CD14-positive monocyte (primary cell): ENCODE results near the gene BAG3. TPM values are rescaled to one million over a fixed set of nuclear protein-coding genes. Genes with fewer than 3 reads are reported as not detected.

Experiments
- DNase-seq, 3 donors: peaks; one replicate each; pipeline ENCODE4 v3.0.0-alpha.2; 2011 to 2022
- H2AFZ ChIP-seq: 2 replicates; pipeline ENCODE4 v1.6.0; 2012; ENCODE audit warnings: mild to moderate bottlenecking, low read depth, low read length, inconsistent platforms; ENCODE audit not compliant: insufficient read depth, poor library complexity, severe bottlenecking
- H3K27ac ChIP-seq, 2 donors: 1 replicate in 1 of 2; 2 replicates in 1 of 2; pipeline ENCODE4 v1.5.1; 2012 to 2013; ENCODE audit warnings: low read length in 2 of 2, control low read depth in 1 of 2, inconsistent platforms in 1 of 2, low read depth in 1 of 2, mild to moderate bottlenecking in 1 of 2
- H3K27me3 ChIP-seq, 2 donors: one replicate each; pipeline versions ENCODE4 v1.6.0 to v1.6.1; 2011 to 2013; ENCODE audit warnings: low read length in 2 of 2; ENCODE audit not compliant: control insufficient read depth in 2 of 2, insufficient read depth in 2 of 2
- H3K36me3 ChIP-seq, 2 donors: replicated peaks in 1 of 2; 1 replicate in 1 of 2; 2 replicates in 1 of 2; pipeline versions ENCODE4 v1.5.1 to v1.6.1; 2012 to 2013; ENCODE audit warnings: low read length in 2 of 2, control low read depth in 1 of 2, inconsistent platforms in 1 of 2, mild to moderate bottlenecking in 1 of 2; ENCODE audit not compliant: insufficient read depth in 2 of 2, control insufficient read depth in 1 of 2
- H3K4me1 ChIP-seq, 2 donors: 1 replicate in 1 of 2; 2 replicates in 1 of 2; pipeline versions ENCODE4 v1.5.1 to v1.6.1; 2012 to 2013; ENCODE audit warnings: low read length in 2 of 2, control low read depth in 1 of 2, inconsistent platforms in 1 of 2, mild to moderate bottlenecking in 1 of 2, moderate library complexity in 1 of 2; ENCODE audit not compliant: insufficient read depth in 2 of 2, control insufficient read depth in 1 of 2
- H3K4me2 ChIP-seq: replicated peaks from 2 replicates; pipeline ENCODE3; 2012; ENCODE audit warnings: low read length, moderate library complexity, mild to moderate bottlenecking; ENCODE audit not compliant: poor library complexity, severe bottlenecking; ENCODE audit errors: extremely low read depth
- H3K4me3 ChIP-seq, 3 experiments: fragments of 200-600 bp in 1 of 3; sonication (generic) in 1 of 3; replicated peaks in 1 of 3; 1 replicate in 2 of 3; 2 replicates in 1 of 3; pipeline ENCODE4 v1.5.1; 2011 to 2013; ENCODE audit warnings: low read length in 3 of 3, mild to moderate bottlenecking in 3 of 3, control low read depth in 2 of 3, low read depth in 2 of 3, inconsistent platforms in 1 of 3, moderate library complexity in 1 of 3
- H3K79me2 ChIP-seq: 2 replicates; pipeline ENCODE4 v1.6.0; 2012; ENCODE audit warnings: mild to moderate bottlenecking, control low read depth, inconsistent platforms, low read length, moderate library complexity; ENCODE audit not compliant: insufficient read depth
- H3K9ac ChIP-seq: 2 replicates; pipeline ENCODE4 v1.6.0; 2017; ENCODE audit warnings: low read length, mild to moderate bottlenecking; ENCODE audit not compliant: insufficient read depth, poor library complexity, severe bottlenecking
- H3K9me3 ChIP-seq, 2 donors: replicated peaks in 1 of 2; 1 replicate in 1 of 2; 2 replicates in 1 of 2; pipeline versions ENCODE4 v1.5.1 to v1.6.1; 2012 to 2013; ENCODE audit warnings: low read length in 2 of 2, control low read depth in 1 of 2; ENCODE audit not compliant: control insufficient read depth in 1 of 2, insufficient read depth in 1 of 2
- H4K20me1 ChIP-seq: 2 replicates; pipeline ENCODE4 v1.6.0; 2012; ENCODE audit warnings: mild to moderate bottlenecking, low read length, control low read depth, moderate library complexity; ENCODE audit not compliant: insufficient read depth
- H3K27ac Mint-ChIP-seq, 7 donors: one replicate each; pipeline ENCODE4 v1.8.0; 2020; ENCODE audit warnings: mild to moderate bottlenecking in 7 of 7, mixed read lengths in 7 of 7, moderate library complexity in 6 of 7, inconsistent platforms in 2 of 7
- H3K27me3 Mint-ChIP-seq, 3 donors: one replicate each; pipeline ENCODE4 v1.8.0; 2021 to 2022; ENCODE audit warnings: low read depth in 3 of 3, mild to moderate bottlenecking in 3 of 3, mixed read lengths in 3 of 3, moderate library complexity in 3 of 3, inconsistent platforms in 1 of 3
- H3K36me3 Mint-ChIP-seq, 2 donors: one replicate each; pipeline ENCODE4 v1.8.0; 2020; ENCODE audit warnings: mixed read lengths in 2 of 2, inconsistent platforms in 1 of 2, mild to moderate bottlenecking in 1 of 2
- H3K4me1 Mint-ChIP-seq: one replicate; pipeline ENCODE4 v1.8.0; 2020; ENCODE audit warnings: mild to moderate bottlenecking, mixed read lengths
- H3K4me3 Mint-ChIP-seq, 2 donors: one replicate each; pipeline ENCODE4 v1.8.0; 2020; ENCODE audit warnings: mild to moderate bottlenecking in 2 of 2, mixed read lengths in 2 of 2, moderate library complexity in 1 of 2
- H3K9me3 Mint-ChIP-seq, 7 donors: one replicate each; pipeline ENCODE4 v1.8.0; 2020 to 2022; ENCODE audit warnings: mixed read lengths in 7 of 7, mild to moderate bottlenecking in 6 of 7, moderate library complexity in 6 of 7, inconsistent platforms in 2 of 7
- WGBS: methylation state at CpG from one replicate; pipeline ENCODE4 v1.1.5; 2013; ENCODE audit warnings: missing lambda C conversion rate; ENCODE audit not compliant: insufficient coverage; 5-methylcytosine and 5-hydroxymethylcytosine counted together
- intact Hi-C, 2 donors: fragments of 100-400 bp; cut with micrococcal nuclease; formaldehyde crosslinking; loops; one replicate each; pipeline versions ENCODE4 v1.15.0 to v1.15.1; 2023
- polyA plus RNA-seq, 3 donors: library from polyadenylated mRNA; depleted of rRNA in 1 of 3; unstranded in 2 of 3; stranded (reverse) in 1 of 3; fragments of 300-500 nt in 2 of 3; fragments of >200 nt in 1 of 3; fragmentation: Illumina TruSeq in 2 of 3; gene quantifications; 1 replicate in 2 of 3; 2 replicates in 1 of 3; pipeline ENCODE4 v1.2.3, GENCODE V29; 2012 to 2021
- TF ChIP-seq, protein P1 (sequence below): fragments of 200-600 bp; IDR thresholded peaks from one replicate; pipeline ENCODE4 v1.8.0; 2022; ENCODE audit warnings: antibody characterized with exemption, mild to moderate bottlenecking

The BAG3 gene
- polyA plus RNA-seq, 3 donors = 1.0 to 10.2 (median 2.8) TPM

DNA sequence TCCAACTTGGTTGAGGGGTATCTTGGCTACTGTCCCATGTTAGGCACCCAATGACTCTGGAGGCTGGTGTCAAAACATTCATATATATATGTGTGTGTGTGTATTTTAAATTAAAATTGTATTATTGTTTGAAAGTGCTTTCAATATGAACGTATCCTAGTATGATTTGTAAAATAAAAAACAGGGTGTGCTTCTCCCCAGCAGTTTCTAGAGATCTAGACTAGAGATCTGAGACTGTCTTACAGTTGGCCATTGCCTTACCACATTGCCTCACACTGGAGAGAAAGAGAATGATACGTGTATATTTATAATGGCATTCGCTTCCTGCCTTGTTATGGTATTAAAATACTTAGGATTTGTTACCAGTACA, 1.2 kb downstream of the BAG3 start:
- peak overlapping the region; percentile 85 for H3K4me2 ChIP-seq
- peaks cover 18% of the 10 kb centered on the region in 2 donors for H3K36me3 Mint-ChIP-seq
- TF ChIP-seq, protein P1, sequence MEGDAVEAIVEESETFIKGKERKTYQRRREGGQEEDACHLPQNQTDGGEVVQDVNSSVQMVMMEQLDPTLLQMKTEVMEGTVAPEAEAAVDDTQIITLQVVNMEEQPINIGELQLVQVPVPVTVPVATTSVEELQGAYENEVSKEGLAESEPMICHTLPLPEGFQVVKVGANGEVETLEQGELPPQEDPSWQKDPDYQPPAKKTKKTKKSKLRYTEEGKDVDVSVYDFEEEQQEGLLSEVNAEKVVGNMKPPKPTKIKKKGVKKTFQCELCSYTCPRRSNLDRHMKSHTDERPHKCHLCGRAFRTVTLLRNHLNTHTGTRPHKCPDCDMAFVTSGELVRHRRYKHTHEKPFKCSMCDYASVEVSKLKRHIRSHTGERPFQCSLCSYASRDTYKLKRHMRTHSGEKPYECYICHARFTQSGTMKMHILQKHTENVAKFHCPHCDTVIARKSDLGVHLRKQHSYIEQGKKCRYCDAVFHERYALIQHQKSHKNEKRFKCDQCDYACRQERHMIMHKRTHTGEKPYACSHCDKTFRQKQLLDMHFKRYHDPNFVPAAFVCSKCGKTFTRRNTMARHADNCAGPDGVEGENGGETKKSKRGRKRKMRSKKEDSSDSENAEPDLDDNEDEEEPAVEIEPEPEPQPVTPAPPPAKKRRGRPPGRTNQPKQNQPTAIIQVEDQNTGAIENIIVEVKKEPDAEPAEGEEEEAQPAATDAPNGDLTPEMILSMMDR = no peak
- H3K79me2 ChIP-seq = peaks cover 3% of the 10 kb centered on the region
- no CpG with 5 or more reads among the region's 3 CpGs for WGBS
- no peaks in the 10 kb centered on the region for H3K36me3 ChIP-seq
- intact Hi-C loops = loop anchor here in 1 of 2 donors (5.0 kb wide), 2 partner anchors 35 to 55 kb away; partner anchors contain the start of gene TIAL1
- no peak overlapping the region for H3K27ac ChIP-seq
- peaks cover 8 to 30% of the 10 kb centered on the region in 2 donors for H3K4me1 ChIP-seq
- no peaks in the 10 kb centered on the region for H3K9me3 ChIP-seq
- H3K27me3 ChIP-seq = peaks cover 5 to 19% of the 10 kb centered on the region in 2 donors
- peak overlapping the region; percentile 75 to 92 (median 80) for H3K4me3 ChIP-seq
- peaks cover 32% of the 10 kb centered on the region for H3K4me1 Mint-ChIP-seq
- DNase-seq = peak in 1 of 3 donors; percentile 16
- H3K9ac ChIP-seq = peak overlapping the region; percentile 84
- H4K20me1 ChIP-seq = peaks cover 37% of the 10 kb centered on the region
- H2AFZ ChIP-seq = peak overlapping the region; percentile 95
- peak overlapping the region; percentile 84 to 86 for H3K4me3 Mint-ChIP-seq
- peaks cover 0 to 3% (median 0%) of the 10 kb centered on the region in 7 donors for H3K9me3 Mint-ChIP-seq
- peaks cover 27 to 39% (median 37%) of the 10 kb centered on the region in 3 donors for H3K27me3 Mint-ChIP-seq
- peak overlapping the region in 3 of 7 donors; percentile 20 to 74 (median 55) for H3K27ac Mint-ChIP-seq

DNA sequence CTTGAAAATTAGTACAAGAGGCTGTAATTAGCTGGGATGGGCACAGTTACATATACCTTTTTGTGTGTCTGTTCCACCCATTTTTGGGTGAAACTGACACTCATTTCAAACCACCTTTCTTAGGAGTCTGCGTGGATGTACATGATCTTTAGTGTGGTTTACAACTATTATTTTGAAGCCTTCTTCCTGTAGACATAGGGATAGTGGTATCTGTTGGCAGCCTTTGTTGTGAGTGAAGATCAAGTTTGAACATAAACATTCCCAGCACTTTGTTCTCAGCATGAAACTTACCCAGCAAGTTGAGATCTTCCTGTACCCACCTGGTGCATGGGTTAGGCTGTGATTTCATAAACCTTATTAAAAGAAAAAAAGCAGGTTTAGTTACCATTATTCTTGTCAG, 2.0 kb downstream of the BAG3 start:
- Histone ChIP-seq H3K79me2 (peaks cover 3% of the 10 kb centered on the region), H2AFZ (no peak overlapping the region), H3K9me3 (no peaks in the 10 kb centered on the region), H3K9ac (no peak overlapping the region), H3K4me3 (no peak overlapping the region), H3K27ac (no peak overlapping the region), H3K4me2 (no peak overlapping the region), H3K4me1 (peaks cover 8 to 30% of the 10 kb centered on the region in 2 donors), H3K36me3 (no peaks in the 10 kb centered on the region), H4K20me1 (peaks cover 45% of the 10 kb centered on the region), H3K27me3 (peaks cover 5 to 19% of the 10 kb centered on the region in 2 donors)
- intact Hi-C loops = loop anchor here in 1 of 2 donors (5.0 kb wide), 2 partner anchors 34 to 56 kb away; partner anchors contain the start of gene TIAL1
- Mint-ChIP-seq H3K27ac (no peak overlapping the region), H3K4me3 (peak overlapping the region in 1 of 2 donors; percentile 67), H3K4me1 (peaks cover 33% of the 10 kb centered on the region), H3K9me3 (peaks cover 0 to 3% (median 0%) of the 10 kb centered on the region in 7 donors), H3K36me3 (peaks cover 18% of the 10 kb centered on the region in 2 donors), H3K27me3 (peaks cover 27 to 39% (median 37%) of the 10 kb centered on the region in 3 donors)
- no CpG with 5 or more reads among the region's 1 CpG for WGBS
- DNase-seq = no peak
- TF ChIP-seq, protein P1 = no peak
